Stimulated activated CD4-positive, alpha-beta T cell treated with anti-CD3 and anti-CD28 coated beads, Interleukin-1b, Interleukin-23, amount 100 ng/mL, for 1 hour (primary cell): ENCODE measurements around the gene HILPDA.
"Not testable (repeated sequence)": the region's sequence is repeated elsewhere in the genome, so short reads cannot be mapped to it uniquely, and the experiment has no call there.

Experiments used
- DNase-seq, 2 donors: peaks; one replicate each; pipeline ENCODE4 v3.0.0-alpha.2; 2020; ENCODE audit warnings: low read depth in 2 of 2

HILPDA gene

DNA sequence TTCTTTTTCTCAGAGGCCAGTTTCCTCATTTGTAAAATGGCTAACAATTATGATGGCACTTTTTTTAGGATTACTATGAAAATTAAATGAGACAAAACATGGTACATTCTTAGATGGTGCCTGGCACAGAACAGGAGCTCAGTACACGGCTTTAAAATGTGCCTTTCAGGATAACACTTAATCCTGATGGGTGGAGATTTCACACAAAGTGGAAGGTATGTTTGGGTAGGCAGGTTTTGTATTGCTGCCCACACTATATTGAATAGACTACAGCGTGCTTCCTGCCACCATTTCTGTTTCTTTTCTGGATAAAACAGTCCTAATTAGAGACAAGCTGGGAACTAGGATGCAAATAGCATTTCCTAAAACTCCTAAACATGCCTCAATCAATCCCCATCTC is 23.9 kb upstream of the HILPDA start:
- no peak for DNase-seq

DNA sequence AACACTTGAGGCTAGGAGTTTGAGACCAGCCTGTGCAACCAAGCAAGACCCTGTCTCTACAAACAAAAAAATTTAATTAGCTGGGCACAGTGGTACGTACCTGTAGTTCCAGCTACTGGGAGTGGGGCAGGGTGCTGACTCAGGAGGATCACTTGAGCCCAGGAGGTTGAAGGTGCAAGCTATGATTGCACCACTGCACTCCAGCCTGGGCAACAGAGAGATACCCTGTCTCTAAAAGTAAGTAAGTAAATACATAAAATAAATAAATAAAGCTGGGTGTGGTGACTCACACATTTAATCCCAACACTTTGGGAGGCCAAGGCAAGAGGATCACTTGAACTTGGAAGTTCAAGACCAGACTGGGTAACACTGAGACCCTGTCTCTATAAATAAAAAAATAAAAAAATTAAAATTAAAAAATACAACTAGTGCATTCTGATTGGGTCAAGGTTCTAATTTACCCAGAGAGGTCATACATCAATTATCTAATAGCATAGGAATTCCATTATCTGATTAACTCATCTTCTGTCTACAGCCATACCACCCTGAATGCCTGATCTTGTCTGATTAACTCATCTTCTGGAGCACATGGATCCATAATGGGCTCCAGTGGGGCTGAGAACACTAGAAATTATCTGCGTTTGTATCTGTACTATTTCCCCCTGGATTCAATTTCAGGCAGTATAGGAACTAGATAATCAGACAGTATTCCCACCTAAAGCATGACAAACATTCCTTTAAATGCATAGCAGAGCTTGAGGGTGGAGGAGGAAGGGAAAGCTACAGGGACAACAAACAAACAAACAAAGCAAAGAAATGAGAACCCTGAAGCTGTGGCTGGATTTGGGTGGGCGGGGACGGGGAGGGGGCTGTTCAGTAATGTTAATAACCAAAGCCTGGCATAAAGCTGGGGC is 21.0 kb upstream of the HILPDA start:
- no peak for DNase-seq

- DNase-seq: no peak
Measured at GRCh38 chr7:128435327-128435686, 20.4 kb upstream of the HILPDA start.

DNA sequence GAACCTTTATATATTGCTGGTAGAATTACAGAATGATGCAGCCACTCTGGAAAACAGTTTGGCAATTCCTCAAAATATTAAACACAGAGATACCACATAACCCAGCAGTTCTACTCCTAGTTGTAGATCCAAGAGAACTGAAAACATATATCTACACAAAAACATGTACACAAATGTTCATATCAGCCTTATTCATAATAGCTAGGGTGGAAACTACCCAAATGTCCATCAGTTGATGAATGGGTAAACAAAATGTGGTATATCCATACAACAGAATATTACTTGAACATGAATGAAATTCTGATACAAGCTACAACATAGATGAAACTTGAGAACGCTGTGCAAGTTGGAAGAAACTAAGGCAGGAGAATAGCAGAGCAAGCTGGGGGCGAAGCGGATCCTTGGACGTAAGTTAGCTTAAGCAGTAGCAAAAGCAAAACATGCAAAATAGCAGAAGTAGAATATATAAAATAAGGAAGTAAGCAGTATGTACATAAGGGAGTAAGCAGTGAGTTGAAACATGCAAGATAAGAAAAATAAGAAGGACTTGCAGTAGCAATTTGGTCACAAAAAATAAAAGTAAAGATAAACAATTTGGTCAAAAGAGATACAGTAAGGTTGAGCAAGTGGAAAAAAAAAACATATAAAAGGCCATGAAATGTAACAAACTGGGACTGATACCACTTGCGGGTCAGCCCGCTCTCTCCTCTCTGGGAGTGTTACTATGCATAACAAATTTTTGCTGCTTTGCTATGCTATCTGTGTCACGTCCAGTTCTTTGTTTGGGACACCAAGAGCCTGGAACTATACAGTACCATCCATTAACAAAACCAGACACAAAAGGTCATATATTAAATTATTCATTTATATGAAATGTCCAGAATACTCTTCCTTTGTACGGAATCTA is 18.0 kb upstream of the HILPDA start:
- DNase-seq: no peak

DNA sequence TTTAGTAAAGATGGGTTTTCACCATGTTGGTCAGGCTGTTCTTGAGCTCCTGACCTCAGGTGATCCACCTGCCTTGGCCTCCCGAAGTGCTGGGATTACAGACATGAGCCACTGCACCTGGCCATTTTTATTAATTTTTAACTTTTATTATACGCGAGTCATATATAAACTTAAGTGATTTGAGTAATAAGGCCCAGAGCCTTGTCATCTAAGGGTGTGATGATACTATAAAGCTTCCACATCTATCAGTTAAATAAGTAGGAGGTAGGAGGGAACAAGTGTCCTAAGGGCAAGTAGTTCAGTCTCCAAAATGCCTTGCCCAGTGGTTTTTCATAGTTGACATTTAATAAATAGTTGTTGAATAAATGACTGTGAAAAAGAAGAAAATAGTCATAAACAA is 13.3 kb upstream of the HILPDA start:
- no peak for DNase-seq

DNA sequence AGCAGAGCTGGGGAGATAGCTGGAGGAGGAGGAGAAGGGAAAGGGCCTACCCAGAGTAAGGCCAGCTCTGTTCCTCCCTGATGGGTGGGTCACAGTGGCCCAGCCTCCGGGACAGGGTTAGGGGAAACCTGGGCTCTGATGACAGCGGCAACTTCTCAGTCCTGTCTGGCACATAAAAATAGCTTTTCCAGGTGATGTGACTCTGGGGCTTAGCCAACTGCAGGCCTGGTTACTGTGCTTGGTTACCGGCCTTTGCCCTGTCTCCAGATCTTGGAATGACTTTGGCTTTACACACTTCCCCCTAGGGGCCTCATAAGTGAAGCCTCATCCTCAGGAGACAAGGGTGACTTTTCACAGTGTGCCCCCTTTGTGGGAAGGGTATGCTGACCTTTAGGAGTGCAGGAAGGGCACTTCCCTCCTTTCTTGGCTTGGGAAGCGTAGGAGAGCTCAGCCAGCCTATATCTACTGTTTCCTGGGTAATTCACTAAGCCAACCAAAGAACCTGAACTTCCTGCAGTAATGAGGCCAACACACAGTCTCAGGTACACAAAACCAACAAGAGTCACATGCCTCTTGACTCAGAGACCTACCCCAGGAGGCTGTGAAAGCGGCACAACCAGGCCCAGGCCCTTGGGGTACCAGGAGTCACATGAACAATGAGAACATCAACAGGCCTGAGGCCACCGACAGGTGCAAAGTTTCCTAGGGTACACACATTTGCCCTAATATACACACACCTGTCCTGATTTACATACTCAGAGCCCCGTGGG is 11.7 kb upstream of the HILPDA start:
- no peak for DNase-seq

DNA sequence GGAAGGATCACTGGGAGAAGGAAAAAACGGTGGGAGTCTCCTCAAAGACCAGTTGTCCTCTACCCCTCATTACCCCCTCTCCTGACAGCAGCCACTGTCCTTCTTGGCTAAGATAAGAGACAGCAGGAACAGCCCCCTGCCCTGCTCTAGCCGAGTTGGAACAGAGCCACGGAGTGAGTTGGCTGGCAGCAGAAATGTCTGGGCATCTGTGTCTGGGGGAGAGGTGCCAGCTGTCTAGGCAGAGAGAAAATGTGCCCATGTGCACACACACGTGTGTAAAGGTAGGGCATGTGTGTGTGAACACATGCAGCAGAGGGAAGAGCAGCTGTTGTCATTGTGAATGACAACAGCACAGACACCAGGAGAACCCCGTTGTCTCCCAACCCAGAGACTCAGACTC is 9.4 kb upstream of the HILPDA start:
- no peak for DNase-seq

GRCh38 chr7:128447941-128448564 is 7.6 kb upstream of the HILPDA start:
- no peak for DNase-seq

DNA sequence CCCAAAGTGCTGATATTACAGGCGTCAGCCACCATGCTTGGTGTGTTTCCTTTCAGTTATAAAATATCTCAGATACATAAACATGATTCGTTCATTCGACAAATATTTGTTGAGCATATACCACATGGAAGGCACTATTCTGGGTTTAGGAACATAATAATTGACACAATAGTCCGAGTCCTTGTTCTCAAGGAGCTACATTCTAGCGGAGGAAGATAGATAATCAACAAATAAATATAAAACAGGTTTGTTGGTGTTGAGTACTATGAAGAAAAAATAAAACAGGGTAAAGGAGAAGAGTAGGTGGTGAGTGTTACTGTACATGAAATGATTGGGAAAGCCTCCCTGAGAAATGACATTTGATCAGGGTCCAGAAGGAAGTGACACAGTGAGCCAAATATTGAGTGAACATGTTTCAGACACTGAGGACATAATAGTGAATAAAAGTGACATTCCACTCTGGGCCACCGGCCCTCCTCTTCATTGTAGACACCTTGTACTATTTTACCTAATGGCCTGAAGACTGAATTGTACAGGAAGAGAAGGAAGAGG is 6.9 kb upstream of the HILPDA start:
- DNase-seq: no peak

GRCh38 chr7:128450409-128450808 is 5.3 kb upstream of the HILPDA start:
- no peak for DNase-seq

DNA sequence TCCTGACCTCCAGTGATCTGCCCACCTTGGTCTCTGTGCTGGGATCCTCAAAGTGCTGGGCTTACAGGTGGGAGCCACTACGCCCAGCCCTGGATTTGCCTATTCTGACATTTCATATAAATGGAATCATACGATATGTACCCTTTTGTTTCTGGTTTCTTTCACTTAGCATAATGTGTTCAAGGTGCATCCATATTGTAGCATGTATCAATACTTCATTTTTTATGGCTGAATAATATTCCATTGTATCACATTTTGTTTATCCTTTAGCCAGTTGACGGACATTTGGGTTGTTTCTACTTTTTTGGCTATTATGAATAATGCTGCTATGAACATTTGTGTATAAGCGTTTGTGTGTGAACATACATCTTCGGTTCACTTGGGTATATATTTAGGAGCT is 4.8 kb upstream of the HILPDA start:
- DNase-seq: no peak

- no peak for DNase-seq
Measured at GRCh38 chr7:128452552-128452951, 3.1 kb upstream of the HILPDA start.

DNA sequence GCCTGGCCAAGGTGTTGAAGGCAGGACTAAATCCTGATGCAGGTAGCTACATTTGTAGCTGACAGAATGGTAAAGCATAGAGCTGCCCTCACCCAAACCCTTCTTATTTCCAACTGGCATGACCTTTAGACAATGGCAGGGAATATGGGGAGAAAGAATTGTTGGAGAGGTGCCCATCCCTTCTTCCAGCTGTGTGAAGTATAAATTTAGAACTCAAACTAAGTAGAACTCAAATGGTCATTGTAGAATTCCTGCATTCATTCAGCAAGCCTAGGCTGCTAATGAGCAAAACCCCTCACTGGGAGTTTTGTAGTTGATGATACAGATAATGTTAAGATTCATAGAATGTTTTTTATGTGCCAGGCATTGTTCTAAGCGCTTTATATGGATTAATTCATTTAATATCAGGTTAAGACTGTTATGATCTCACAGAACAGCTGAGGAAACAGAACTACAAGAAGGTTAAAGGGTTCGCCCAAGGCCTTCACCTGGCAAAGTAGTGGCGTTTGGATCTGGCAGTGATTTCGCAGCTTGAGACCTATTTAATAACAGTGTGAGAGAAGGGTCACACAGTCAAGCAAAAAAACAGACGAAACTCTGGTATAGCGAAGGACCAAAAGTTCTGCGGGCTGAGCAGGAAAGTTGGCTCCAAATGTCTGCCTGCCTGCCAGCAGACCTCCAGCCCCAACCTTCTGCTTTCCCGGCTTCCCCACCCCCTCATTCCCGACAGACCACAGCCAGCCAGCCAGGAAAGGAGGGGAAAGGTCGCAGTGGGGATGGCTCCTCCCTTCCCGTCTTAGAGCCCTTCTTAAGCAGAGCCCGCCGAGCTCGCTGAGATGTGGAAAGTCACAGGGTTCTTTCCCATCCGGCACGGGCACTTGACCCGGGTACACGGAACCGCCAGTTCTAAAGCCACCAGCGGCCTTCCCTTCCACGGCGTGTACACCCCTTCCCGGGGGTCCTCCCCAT is 1.6 kb upstream of the HILPDA start:
- no peak for DNase-seq

DNA sequence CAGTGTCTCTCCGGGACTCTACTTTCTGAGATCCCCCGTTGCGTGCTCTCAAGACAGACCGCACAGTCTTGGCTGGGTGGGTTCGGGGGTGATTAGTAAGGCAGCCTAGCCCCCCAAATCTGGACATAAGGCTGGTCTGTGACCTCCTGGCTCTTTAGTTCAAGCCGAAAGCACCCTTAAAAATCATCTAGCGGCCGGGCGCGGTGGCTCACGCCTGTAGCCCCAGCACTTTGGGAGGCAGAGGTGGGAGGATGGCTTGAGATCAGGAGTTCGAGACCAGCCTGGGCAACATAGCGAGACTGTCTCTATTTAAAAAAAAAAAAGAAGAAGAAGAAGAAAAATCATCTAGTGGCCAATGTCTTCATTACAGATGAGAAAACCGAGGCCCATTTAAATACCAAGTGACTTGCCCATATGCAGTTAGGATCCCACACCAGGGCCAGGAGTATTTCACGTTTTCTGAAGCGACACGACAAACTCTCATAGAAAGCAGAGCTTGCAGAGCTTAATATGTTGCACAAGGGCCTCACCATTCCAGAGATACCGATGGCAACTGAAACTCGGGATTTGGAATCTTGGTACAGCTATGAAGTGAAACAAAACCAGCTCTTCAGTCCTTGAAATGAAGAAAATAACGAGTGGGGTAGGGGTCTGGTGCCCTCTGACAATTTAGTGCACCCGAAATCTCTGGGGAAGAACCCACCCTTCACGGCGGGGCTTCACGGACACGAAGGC is 703 bp upstream of the HILPDA start:
- no peak for DNase-seq

DNA sequence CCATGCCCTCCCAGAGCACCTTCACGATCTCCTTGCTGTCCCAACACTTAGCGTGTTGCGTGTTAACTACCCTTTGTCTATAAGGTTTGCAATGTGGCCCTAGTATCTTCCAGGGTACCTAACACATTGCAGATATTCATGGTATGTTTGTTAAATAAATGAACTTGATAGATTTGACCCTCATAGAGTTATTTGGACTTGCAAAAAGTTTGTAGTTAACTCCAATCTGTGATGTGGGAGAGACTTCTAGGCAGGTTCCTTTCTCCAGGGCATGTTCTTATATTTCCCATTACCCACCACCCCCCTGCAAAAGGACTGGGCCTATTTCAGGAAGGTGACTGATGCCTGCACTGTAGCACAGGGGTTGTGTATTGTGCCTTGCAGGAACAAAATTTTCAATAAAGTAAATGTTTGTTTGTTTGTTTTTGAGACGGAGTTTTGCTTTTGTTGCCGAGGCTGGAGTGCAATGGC is 612 bp downstream of the HILPDA start:
- DNase-seq: no peak

DNA sequence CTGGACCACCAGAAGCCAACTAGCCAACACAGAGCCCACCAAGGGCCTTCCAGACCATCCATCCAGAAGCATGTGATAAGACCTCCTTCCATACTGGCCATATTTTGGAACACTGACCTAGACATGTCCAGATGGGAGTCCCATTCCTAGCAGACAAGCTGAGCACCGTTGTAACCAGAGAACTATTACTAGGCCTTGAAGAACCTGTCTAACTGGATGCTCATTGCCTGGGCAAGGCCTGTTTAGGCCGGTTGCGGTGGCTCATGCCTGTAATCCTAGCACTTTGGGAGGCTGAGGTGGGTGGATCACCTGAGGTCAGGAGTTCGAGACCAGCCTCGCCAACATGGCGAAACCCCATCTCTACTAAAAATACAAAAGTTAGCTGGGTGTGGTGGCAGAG is 1.7 kb downstream of the HILPDA start:
- not testable (repeated sequence) for DNase-seq

DNA sequence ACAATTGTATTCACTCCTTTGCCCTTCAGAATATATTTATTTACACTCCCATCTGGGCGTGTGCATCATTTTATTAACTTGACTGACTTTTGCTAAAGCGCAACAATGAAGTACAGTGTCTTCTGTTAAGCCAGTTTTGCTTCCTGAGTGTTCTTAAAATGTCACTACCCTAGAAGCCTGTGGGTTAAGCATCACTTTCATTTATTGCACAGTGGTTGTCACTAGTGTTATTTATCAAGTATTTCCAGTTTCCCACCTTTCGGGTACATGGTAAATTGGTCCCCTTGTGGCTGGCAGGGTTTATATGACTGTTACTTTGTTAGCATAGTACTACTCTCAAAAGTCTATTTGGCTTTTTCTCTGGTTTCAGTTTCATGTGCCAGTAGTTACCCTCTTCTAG is 3.3 kb downstream of the HILPDA start:
- no peak for DNase-seq

GRCh38 chr7:128459394-128459878 is 3.8 kb downstream of the HILPDA start:
- peak; percentile 19 to 36 for DNase-seq

GRCh38 chr7:128462460-128462859 is 6.8 kb downstream of the HILPDA start:
- DNase-seq: no peak
